ENCODE results near the gene GDNF.

Gene GDNF

GRCh38 chr5:37836592-37837413 lies 3.0 kb downstream of the GDNF start (continued):
- no peak for TF ChIP-seq ZFP3 (CRISPR knock-in tag; IDR thresholded peaks at IDR 0.05)

- TF ChIP-seq POU6F1 (CRISPR knock-in tag; IDR thresholded peaks at IDR 0.05; ENCODE audit: borderline replicate concordance, low read depth): no peak
- TF ChIP-seq BACH2 (CRISPR knock-in tag; IDR thresholded peaks at IDR 0.05; ENCODE audit: borderline replicate concordance): no peak
- TF ChIP-seq ZNF8 (CRISPR knock-in tag; IDR thresholded peaks at IDR 0.05): no peak
- TF ChIP-seq SNAI2 (CRISPR knock-in tag; IDR thresholded peaks at IDR 0.05): no peak
- TF ChIP-seq ZFP30 (CRISPR knock-in tag; IDR thresholded peaks at IDR 0.05): no peak
- no peak for ATAC-seq
Measured at GRCh38 chr5:37836235-37836591, 3.6 kb downstream of the GDNF start.

- TF ChIP-seq CREB5 (CRISPR knock-in tag; IDR thresholded peaks at IDR 0.05; ENCODE audit: low read depth) (no peak), ARNTL (CRISPR knock-in tag; IDR thresholded peaks at IDR 0.05; ENCODE audit: borderline replicate concordance, low read depth) (no peak), SNAI2 (CRISPR knock-in tag; IDR thresholded peaks at IDR 0.05) (no peak), ZFP30 (CRISPR knock-in tag; IDR thresholded peaks at IDR 0.05) (no peak), CSDC2 (CRISPR knock-in tag; IDR thresholded peaks at IDR 0.05) (no peak), CSRNP3 (CRISPR knock-in tag; IDR thresholded peaks at IDR 0.05) (no peak), ZFP3 (CRISPR knock-in tag; IDR thresholded peaks at IDR 0.05) (no peak)
- ATAC-seq: no peak
Measured at GRCh38 chr5:37835380-37835973, 4.4 kb downstream of the GDNF start.

GRCh38 chr5:37834542-37835379 lies 5.1 kb downstream of the GDNF start:
- ATAC-seq: peak; percentile 4
- no peak for TF ChIP-seq ZFP30 (CRISPR knock-in tag; IDR thresholded peaks at IDR 0.05)
- TF ChIP-seq ESRRG (CRISPR knock-in tag; IDR thresholded peaks at IDR 0.05): no peak
- no peak for TF ChIP-seq ARNTL (CRISPR knock-in tag; IDR thresholded peaks at IDR 0.05; ENCODE audit: borderline replicate concordance, low read depth)
- no peak for TF ChIP-seq BACH2 (CRISPR knock-in tag; IDR thresholded peaks at IDR 0.05; ENCODE audit: borderline replicate concordance)
- TF ChIP-seq ZNF70 (CRISPR knock-in tag; IDR thresholded peaks at IDR 0.05): no peak
- TF ChIP-seq CSDC2 (CRISPR knock-in tag; IDR thresholded peaks at IDR 0.05): no peak
- no peak for TF ChIP-seq CSRNP3 (CRISPR knock-in tag; IDR thresholded peaks at IDR 0.05)
- TF ChIP-seq SNAI2 (CRISPR knock-in tag; IDR thresholded peaks at IDR 0.05): no peak
- no peak for TF ChIP-seq ZNF565 (CRISPR knock-in tag; conservative IDR thresholded peaks at IDR 0.05; ENCODE audit: low read depth)
- TF ChIP-seq TSHZ2 (CRISPR knock-in tag; IDR thresholded peaks at IDR 0.05): no peak
- no peak for TF ChIP-seq GLIS3 (CRISPR knock-in tag; IDR thresholded peaks at IDR 0.05)
